Mesenteric fat pad (tissue), 1 donor: ENCODE measurements around the gene GOLGA6A. TPM values are rescaled to one million over a fixed set of nuclear protein-coding genes. Genes with fewer than 3 reads are reported as not detected.
A peak's percentile ranks its signal among the peaks of the same experiment; 100 is the strongest.

Experiments
- DNase-seq: peaks from one replicate; pipeline ENCODE4 v3.0.0-alpha.2; 2020; ENCODE audit warnings: low spot score
- total RNA-seq: library from RNA; stranded (reverse); fragmentation: NEBNext Ultra II Directional; extraction: Animal tissue kit (Norgen Biotek cat#: 25700); gene quantifications from one replicate; pipeline ENCODE4 v1.2.1, GENCODE V29; 2021
- donor health status: DM: yes; HTN: yes; CAD: no.

The GOLGA6A gene
- total RNA-seq, 1 donor from 2014 or later: not detected

GRCh38 chr15:74037171-74038117 is 44.9 kb downstream of the GOLGA6A start:
- no peak for DNase-seq

GRCh38 chr15:74036271-74037170 is 45.8 kb downstream of the GOLGA6A start:
- no peak for DNase-seq

DNA sequence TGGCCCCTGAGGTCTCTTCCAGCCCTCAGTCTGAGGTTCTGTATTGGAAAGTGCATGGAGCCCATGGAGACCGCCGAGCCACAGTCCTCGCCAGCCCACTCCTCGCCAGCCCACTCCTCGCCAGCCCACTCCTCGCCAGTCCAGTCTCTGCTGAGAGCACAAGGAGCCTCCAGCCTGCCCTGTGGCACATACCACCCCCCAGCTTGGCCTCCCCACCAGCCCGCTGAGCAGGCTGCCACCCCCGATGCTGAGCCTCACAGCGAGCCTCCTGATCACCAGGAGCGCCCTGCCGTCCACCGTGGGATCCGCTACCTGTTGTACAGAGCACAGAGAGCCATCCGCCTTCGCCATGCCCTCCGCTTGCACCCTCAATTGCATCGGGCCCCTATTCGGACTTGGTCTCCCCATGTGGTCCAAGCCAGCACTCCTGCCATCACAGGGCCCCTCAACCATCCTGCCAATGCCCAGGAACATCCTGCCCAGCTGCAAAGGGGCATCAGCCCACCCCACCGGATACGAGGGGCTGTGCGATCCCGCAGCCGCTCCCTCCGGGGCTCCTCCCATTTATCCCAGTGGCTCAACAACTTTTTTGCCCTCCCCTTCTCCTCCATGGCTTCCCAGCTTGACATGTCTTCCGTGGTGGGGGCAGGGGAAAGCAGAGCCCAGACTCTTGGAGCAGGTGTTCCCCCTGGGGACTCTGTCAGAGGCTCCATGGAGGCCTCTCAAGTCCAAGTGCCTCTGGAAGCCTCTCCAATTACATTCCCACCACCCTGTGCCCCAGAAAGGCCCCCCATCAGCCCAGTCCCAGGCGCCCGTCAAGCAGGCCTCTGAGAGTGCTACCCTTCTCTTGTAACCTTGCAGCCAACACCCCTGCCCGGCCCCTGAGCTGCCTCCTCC is 47.0 kb downstream of the GOLGA6A start:
- no peak for DNase-seq

DNA sequence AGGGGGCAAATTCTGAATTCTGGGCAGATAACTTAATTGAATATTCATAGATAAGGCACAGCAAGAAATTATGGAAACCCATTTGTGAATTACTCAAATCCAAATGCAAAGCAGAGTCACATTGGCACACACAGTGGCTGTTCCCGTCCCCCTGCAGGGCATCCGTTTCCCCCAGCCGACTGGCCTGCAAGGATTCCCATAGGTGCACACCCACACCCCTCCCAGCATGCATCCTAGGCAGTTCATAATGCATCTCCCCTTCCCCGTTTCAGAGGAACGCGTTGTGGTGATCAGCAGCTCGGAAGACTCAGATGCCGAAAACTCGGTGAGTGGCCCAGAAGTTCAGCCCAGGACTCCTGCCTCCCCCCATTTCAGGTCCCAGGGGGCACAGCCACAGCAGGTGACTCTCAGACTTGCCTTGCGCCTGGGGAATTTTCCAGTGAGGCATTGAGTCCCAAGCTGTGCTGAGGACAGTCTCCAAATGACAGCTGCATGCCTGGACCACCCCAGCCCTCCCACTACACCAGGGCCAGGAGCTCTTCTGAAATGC is 48.1 kb downstream of the GOLGA6A start:
- DNase-seq: no peak

DNA sequence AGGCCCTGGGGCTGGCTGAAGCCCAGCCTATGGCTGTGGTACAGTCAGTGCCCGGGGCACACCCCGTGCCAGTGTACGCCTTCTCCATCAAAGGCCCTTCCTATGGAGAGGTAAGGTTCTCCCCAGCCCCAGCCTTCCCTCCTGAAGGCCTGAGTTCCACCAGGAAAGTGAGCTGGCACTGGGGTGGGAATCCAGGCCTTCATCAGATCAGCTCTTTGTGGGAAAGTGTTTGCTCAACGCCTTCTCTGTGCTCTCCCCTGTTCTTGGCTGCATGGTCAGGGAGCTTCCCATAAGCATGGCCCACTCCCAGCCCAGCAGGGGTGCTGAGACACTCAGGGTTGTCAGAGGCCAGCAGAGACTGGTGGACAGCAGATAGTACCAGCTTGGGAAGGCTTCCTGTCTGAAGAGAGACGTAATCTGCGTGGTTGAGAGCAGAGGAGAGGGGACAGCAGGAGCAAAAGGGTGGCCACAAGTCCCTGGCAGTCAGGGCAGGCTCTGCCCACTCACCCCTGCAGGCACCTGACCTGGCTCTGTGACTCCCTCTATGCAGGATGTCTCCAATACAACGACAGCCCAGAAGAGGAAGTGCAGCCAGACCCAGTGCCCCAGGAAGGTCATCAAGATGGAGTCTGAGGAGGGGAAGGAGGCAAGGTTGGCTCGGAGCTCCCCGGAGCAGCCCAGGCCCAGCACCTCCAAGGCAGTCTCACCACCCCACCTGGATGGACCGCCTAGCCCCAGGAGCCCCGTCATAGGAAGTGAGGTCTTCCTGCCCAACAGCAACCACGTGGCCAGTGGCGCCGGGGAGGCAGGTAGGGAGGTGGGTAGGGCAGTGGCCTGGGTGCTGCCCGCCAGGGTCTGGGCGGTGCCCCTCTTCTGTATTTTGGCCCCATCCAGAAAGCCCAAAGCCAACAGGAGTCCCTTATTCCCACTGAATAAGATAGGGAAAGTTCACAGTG is 49.5 kb downstream of the GOLGA6A start:
- no peak for DNase-seq

- no peak for DNase-seq
Observed at GRCh38 chr15:74032046-74032445, 50.3 kb downstream of the GOLGA6A start.

- DNase-seq: no peak
Observed at GRCh38 chr15:74028646-74029045, 53.7 kb downstream of the GOLGA6A start.

DNA sequence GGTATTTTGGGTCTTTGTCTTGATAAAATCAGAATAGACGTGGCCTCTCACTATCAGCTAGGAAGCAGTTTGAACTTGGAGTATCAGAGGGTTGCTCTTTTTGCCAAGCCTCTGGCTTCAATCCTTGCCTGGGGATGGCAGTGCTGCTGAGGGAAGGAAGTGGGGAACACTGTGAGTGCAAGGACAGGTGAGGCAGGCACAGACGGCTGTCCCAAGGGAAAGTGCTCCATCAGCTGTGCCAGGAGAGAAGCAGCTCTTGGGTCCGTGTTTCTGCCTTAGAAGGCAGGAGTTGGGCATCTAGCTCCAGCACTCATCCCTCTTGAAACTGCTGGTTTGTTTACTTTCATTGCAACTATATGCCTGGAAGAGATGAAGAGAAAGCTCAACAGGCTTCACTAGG is 54.7 kb downstream of the GOLGA6A start:
- DNase-seq: peak; percentile 12

DNA sequence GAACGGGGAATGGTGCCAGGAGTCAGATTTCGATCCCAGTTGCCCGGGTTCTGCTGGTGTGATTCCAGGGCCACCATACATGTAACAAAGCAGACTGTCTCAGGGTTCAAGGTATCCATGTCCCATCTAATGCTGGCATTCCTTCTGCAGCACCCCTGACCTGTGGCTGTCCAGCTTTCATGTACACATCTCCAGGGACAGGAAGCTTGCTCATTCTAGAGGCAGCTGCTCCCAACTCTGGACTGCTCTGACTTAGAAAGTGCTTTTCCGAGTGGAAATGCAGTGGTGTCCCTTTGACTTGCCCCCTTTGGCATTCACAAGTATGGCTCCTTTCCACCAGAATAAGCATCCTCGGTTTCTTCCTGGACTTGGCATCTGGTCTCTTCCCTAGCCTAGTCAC is 56.9 kb downstream of the GOLGA6A start:
- no peak for DNase-seq

DNA sequence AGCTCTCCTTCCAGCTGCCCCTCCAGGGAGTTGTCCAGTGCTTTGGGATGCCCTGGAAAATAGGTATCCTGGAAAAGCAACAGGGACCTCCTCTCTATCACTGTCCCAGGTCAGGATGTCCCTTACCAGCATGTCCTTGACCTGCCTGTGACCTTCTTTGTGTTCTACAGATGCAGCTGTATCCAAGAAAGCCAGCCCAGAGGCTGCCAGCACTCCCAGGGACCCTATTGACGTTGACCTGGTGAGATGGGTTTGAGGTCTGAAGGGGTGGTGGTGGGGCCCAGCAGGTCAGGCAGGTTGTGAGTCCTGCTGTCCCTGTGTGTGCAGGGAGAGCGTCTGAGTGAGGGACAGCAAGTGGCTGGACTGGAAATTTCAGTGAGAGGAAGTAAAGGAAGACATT is 57.7 kb downstream of the GOLGA6A start:
- DNase-seq: no peak

DNA sequence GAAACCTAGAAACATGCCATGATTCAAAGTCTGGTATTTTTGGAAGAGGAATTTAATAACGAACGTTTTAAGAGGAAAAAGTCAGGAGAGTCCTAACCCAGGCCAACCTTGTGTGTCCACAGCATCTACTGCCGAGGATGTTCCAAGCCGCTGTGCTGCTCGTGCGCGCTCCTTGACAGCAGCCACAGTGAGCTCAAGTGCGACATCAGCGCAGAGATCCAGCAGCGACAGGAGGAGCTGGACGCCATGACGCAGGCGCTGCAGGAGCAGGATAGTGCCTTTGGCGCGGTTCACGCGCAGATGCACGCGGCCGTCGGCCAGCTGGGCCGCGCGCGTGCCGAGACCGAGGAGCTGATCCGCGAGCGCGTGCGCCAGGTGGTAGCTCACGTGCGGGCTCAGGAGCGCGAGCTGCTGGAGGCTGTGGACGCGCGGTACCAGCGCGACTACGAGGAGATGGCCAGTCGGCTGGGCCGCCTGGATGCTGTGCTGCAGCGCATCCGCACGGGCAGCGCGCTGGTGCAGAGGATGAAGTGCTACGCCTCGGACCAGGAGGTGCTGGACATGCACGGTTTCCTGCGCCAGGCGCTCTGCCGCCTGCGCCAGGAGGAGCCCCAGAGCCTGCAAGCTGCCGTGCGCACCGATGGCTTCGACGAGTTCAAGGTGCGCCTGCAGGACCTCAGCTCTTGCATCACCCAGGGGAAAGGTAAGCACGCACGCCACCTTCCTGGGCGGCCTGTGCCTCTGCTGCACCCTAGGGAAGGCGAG is 59.5 kb downstream of the GOLGA6A start:
- DNase-seq: no peak

Other genes starting within 250 kb of the GOLGA6A start
- not detected for gene TBC1D21, start 209.0 kb downstream of the GOLGA6A start, total RNA-seq
- gene LOXL1, start 156.1 kb downstream of the GOLGA6A start, total RNA-seq: 14.0 TPM
- 18.6 TPM for gene STOML1, start 90.3 kb downstream of the GOLGA6A start, total RNA-seq
- 92.3 TPM for gene PML, start 87.8 kb downstream of the GOLGA6A start, total RNA-seq
- 0.61 TPM for gene ISLR2, start 48.0 kb upstream of the GOLGA6A start, total RNA-seq
- gene ISLR, start 91.2 kb upstream of the GOLGA6A start, total RNA-seq: 35.5 TPM
- not detected for gene STRA6, start 120.2 kb upstream of the GOLGA6A start, total RNA-seq
- not detected for gene CCDC33, start 153.8 kb upstream of the GOLGA6A start, total RNA-seq